Brain microvascular endothelial cell (primary cell): ENCODE data around the gene EDARADD.

ENCODE experiments used
- DNase-seq: peaks from one replicate; pipeline ENCODE4 v3.0.0-alpha.2; 2020
- H3K27ac ChIP-seq: fragments of 250-450 bp; sonication (Bioruptor Pico); 2 replicates; pipeline ENCODE4 v1.5.1; 2020; ENCODE audit warnings: mild to moderate bottlenecking, moderate library complexity
- H3K27me3 ChIP-seq: fragments of 250-450 bp; sonication (Bioruptor Pico); replicated peaks from 2 replicates; pipeline ENCODE4 v1.5.1; 2020; ENCODE audit warnings: mild to moderate bottlenecking
- H3K36me3 ChIP-seq: fragments of 250-450 bp; sonication (Bioruptor Pico); replicated peaks from 2 replicates; pipeline ENCODE4 v1.5.1; 2020; ENCODE audit warnings: mild to moderate bottlenecking
- H3K4me3 ChIP-seq: 2 replicates; pipeline ENCODE4 v1.5.1; 2011; ENCODE audit warnings: low read depth, mild to moderate bottlenecking, control low read depth, low read length, moderate library complexity
- in situ Hi-C: cut with HindIII; loops from 2 replicates; pipeline ENCODE4 v1.10.0; 2017; ENCODE audit warnings: low sequenced_read_pairs, low pct_ligation_motif_present
- TF ChIP-seq, protein P1 (sequence below): IDR thresholded peaks from 2 replicates; pipeline ENCODE4 v1.5.1; 2011; ENCODE audit warnings: low read depth, mild to moderate bottlenecking, moderate library complexity, low read length, control low read depth, inconsistent platforms; ENCODE audit errors: missing control alignments

Gene EDARADD

GRCh38 chr1:236401698-236402097, 7.6 kb downstream of the EDARADD start:
- no peak for DNase-seq
- H3K36me3 ChIP-seq, result no peaks in the 10 kb centered on the region
- TF ChIP-seq, protein P1, sequence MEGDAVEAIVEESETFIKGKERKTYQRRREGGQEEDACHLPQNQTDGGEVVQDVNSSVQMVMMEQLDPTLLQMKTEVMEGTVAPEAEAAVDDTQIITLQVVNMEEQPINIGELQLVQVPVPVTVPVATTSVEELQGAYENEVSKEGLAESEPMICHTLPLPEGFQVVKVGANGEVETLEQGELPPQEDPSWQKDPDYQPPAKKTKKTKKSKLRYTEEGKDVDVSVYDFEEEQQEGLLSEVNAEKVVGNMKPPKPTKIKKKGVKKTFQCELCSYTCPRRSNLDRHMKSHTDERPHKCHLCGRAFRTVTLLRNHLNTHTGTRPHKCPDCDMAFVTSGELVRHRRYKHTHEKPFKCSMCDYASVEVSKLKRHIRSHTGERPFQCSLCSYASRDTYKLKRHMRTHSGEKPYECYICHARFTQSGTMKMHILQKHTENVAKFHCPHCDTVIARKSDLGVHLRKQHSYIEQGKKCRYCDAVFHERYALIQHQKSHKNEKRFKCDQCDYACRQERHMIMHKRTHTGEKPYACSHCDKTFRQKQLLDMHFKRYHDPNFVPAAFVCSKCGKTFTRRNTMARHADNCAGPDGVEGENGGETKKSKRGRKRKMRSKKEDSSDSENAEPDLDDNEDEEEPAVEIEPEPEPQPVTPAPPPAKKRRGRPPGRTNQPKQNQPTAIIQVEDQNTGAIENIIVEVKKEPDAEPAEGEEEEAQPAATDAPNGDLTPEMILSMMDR, result no peak
- no peak overlapping the region for H3K4me3 ChIP-seq
- H3K27ac ChIP-seq, result no peak overlapping the region
- in situ Hi-C loops, result no loop called here
- H3K27me3 ChIP-seq, result peaks cover 5% of the 10 kb centered on the region

DNA sequence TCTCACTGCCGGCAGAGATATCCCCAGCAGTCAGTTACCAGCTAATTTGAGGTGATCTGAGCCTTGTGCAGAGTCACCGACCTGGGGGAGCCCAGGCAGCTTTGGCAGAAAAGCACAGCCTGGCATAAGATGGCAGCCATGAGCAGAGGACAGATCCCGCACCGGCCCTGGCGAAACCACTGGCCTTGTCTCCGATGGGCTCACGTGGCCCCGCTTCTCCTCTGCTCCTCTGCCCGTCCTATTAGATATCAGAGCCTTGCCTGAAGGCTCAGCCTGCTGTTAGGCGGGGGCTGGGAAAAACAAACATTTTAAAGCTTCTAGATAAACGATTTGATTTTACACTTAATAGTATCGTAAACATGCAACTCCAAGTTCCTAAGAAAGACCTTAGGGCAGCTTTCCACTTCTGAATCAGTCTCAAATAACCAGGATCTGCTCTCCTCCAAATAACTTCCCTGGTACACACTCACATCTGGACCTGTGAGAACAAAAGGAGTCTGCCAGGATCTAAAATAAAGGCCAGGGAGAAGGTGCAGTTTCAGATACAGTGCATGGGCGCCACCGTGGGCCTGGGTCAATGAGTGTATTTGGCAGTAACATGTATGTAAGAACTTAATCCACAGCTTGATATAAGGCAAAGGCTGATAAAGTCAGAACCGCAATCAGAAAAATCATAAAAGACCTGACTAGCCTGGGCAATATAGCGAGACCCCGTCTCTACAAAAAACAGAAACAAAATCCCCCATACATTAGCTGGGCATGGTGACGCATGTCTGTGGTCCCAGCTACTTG, 10.0 kb downstream of the EDARADD start:
- H3K4me3 ChIP-seq, result no peak overlapping the region
- DNase-seq, result no peak
- TF ChIP-seq, protein P1, result no peak
- H3K36me3 ChIP-seq, result no peaks in the 10 kb centered on the region
- no peak overlapping the region for H3K27ac ChIP-seq
- no peaks in the 10 kb centered on the region for H3K27me3 ChIP-seq
- in situ Hi-C loops, result no loop called here

GRCh38 chr1:236407059-236407458, 13.0 kb downstream of the EDARADD start:
- no peak for DNase-seq
- H3K36me3 ChIP-seq, result no peaks in the 10 kb centered on the region
- in situ Hi-C loops, result no loop called here
- TF ChIP-seq, protein P1, result no peak
- H3K27me3 ChIP-seq, result no peaks in the 10 kb centered on the region
- no peak overlapping the region for H3K4me3 ChIP-seq
- no peak overlapping the region for H3K27ac ChIP-seq

DNA sequence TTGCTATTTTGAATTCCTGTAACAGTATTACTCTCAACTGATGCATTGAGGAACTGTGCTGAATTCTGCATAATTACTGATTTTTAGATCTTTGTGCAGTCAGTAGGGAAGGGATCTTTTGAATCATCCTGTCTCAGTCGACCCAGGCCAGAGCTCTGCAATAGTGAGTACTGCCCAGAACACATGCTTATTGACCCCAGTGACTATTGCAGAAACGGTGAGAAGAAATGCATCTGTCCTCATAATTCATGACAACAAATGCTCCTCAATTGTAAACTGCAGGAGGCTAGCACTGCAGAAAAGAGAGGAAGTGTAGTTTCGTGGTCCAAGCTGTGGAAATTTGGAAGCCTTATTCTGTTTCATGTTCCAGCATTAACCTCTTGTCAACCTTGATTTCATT, 19.6 kb downstream of the EDARADD start:
- TF ChIP-seq, protein P1, result no peak
- Histone ChIP-seq H3K36me3 (no peaks in the 10 kb centered on the region), H3K27me3 (no peaks in the 10 kb centered on the region), H3K27ac (no peak overlapping the region), H3K4me3 (no peak overlapping the region)
- in situ Hi-C loops, result no loop called here
- DNase-seq, result no peak

GRCh38 chr1:236416165-236416564, 22.1 kb downstream of the EDARADD start:
- Histone ChIP-seq H3K36me3 (no peaks in the 10 kb centered on the region), H3K27ac (no peak overlapping the region), H3K27me3 (no peaks in the 10 kb centered on the region), H3K4me3 (no peak overlapping the region)
- no peak for DNase-seq
- in situ Hi-C loops, result no loop called here
- TF ChIP-seq, protein P1, result no peak

GRCh38 chr1:236417336-236417735, 23.2 kb downstream of the EDARADD start:
- DNase-seq, result no peak
- no peaks in the 10 kb centered on the region for H3K36me3 ChIP-seq
- H3K27ac ChIP-seq, result no peak overlapping the region
- in situ Hi-C loops, result no loop called here
- H3K27me3 ChIP-seq, result no peaks in the 10 kb centered on the region
- TF ChIP-seq, protein P1, result no peak
- no peak overlapping the region for H3K4me3 ChIP-seq
